Heart right ventricle (tissue), 16 donors: ENCODE measurements around the gene GRN. TPM values are rescaled to one million over a fixed set of nuclear protein-coding genes. Genes with fewer than 3 reads are reported as not detected.
A peak's percentile ranks its signal among the peaks of the same experiment; 100 is the strongest.

ENCODE experiments used
- ATAC-seq, 8 donors: fragments of 200-7000 bp; cut with Tn5 transposase; one replicate each; pipeline ENCODE4 v1.9.1; 2020; ENCODE audit warnings: mild to moderate bottlenecking in 8 of 8, moderate library complexity in 8 of 8, moderate number of reproducible peaks in 1 of 8
- DNase-seq, 2 donors: peaks; one replicate each; pipeline ENCODE4 v3.0.0-alpha.2; 2020
- H3K27ac ChIP-seq, 10 donors: fragments of 200-600 bp; sonication (generic) in 2 of 10; one replicate each; pipeline versions ENCODE4 v1.5.0 to v1.8.0; 2020 to 2022; ENCODE audit warnings: mild to moderate bottlenecking in 3 of 10
- H3K27me3 ChIP-seq, 7 donors: fragments of 200-600 bp; one replicate each; pipeline ENCODE4 v1.8.0; 2021 to 2022; ENCODE audit warnings: mild to moderate bottlenecking in 2 of 7
- H3K36me3 ChIP-seq, 9 donors: fragments of 200-600 bp; sonication (generic) in 1 of 9; one replicate each; pipeline versions ENCODE4 v1.5.0 to v1.8.0; 2020 to 2022; ENCODE audit warnings: mild to moderate bottlenecking in 2 of 9
- H3K4me1 ChIP-seq, 9 donors: fragments of 200-600 bp; sonication (generic) in 1 of 9; one replicate each; pipeline versions ENCODE4 v1.5.0 to v1.8.0; 2020 to 2022; ENCODE audit warnings: mild to moderate bottlenecking in 4 of 9
- H3K4me3 ChIP-seq, 10 donors: fragments of 200-600 bp; sonication (generic) in 2 of 10; one replicate each; pipeline versions ENCODE4 v1.5.0 to v1.8.0; 2020 to 2022; ENCODE audit warnings: mild to moderate bottlenecking in 7 of 10, moderate library complexity in 2 of 10
- H3K9me3 ChIP-seq, 11 donors: fragments of 200-600 bp in 10 of 11; sonication (generic) in 2 of 11; one replicate each; pipeline versions ENCODE4 v1.5.0 to v1.8.0; 2013 to 2022; ENCODE audit warnings: mild to moderate bottlenecking in 2 of 11, control low read depth in 1 of 11, moderate library complexity in 1 of 11
- WGBS, 2 donors: extraction: QIAGEN DNeasy Blood & Tissue Kit; methylation state at CpG; one replicate each; pipeline ENCODE4 v1.1.7; 2013; ENCODE audit warnings: inconsistent platforms in 1 of 2; 5-methylcytosine and 5-hydroxymethylcytosine counted together
- intact Hi-C, 10 donors: fragments of 100-400 bp; cut with DNase I; formaldehyde crosslinking; loops; one replicate each; pipeline versions ENCODE4 v1.11.1 to v1.14.2; 2022
- polyA plus RNA-seq, 2 donors: library from polyadenylated mRNA; stranded (reverse); fragments of 200-250 nt; gene quantifications; one replicate each; pipeline ENCODE4 v1.2.3, GENCODE V29; 2013
- total RNA-seq, 10 donors: library from RNA; stranded (reverse); fragmentation: NEBNext Ultra II Directional in 3 of 10; extraction: Animal tissue kit (Norgen Biotek cat#: 25700) in 3 of 10; gene quantifications; one replicate each; pipeline versions ENCODE4 v1.2.1 to v1.2.4, GENCODE V29; 2021 to 2023
- TF ChIP-seq, protein P1 (sequence below), 9 donors: fragments of 200-600 bp; sonication (generic) in 2 of 9; IDR thresholded peaks; one replicate each; pipeline versions ENCODE4 v1.5.0 to v1.8.0; 2021 to 2022; ENCODE audit warnings: antibody characterized with exemption in 9 of 9, mild to moderate bottlenecking in 5 of 9, moderate library complexity in 1 of 9
- donor health status: Arrhythmogenic right ventricular cardiomyopathy.
- donor health status: ischemic (EF 13 %, LVEDD 7.1; RV severe dilation, severe dysfunction).
- donor health status: healthy with polysubstance abuse.
- donor health status: DM: no; HTN: yes; CAD: no.
- donor health status: DM: no; HTN: no; CAD: no.
- donor health status: ischemic (EF 25% LVEDD 6.9; RV normal size, moderate dysfunction).
- donor health status: ischemic (EF 25% LVEDD 5.7; RV mildly dilated, moderate dysfunction).
- donor health status: healthy.
- donor health status: DM: yes; HTN: yes; CAD: no.
- donor health status: Ischemic cardiomyopathy.
- donor health status: ischemic (EF 35%, LVEDD 5.7; RV mildly dilated, moderate dysfunction).
- donor health status: nonischemic (EF 11% LVEDD 7.7; RV severe dilation, severe dysfunction).
- donor health status: DM: yes; HTN: yes; CAD: no.
- donor health status: PGD.
- donor health status: ischemic (EF 29% LVEDD 5.4; RV normal size, mild dysfunction).
- donor health status: nonischemic (EF 23%, LVEDD 6.1; RV moderate dilation, normal function).

The GRN gene
- total and polyA plus RNA-seq, 12 donors: 41.5 to 303 (median 148) TPM

DNA sequence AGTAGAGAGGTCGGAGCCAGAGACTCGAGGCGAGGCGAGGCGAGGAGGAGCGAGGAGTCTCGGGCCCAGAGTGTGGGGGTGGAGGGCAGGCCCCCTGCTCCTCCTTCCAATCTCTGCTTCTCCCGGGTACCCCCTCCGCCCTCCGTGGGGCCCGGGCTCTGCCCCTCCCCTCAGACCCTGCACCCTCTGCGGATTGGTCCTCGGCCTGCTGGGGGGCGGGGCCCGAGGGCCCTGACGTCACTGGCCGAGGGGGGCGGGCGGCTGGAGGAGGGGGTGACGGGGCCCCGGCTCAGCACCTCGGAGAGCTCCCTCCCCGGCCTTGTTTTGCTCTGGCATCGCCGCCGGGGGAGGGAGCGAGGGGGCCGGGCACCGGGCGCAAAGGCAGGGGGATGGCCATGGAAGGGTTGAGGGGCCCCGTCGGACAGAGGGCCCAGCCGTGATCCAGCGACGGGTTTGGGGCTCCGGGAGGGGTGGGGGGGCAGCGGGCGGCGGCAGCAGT, 36.7 kb upstream of the GRN start, which contains the start of gene RUNDC3A:
Gene RUNDC3A, plus strand, starts transcription at position 282 of the 499 bp plus-strand sequence. CDS start 232 bp downstream, outside the sequence.
- H3K27me3 ChIP-seq: peaks cover 0 to 54% (median 27%) of the 10 kb centered on the region in 7 donors
- H3K4me1 ChIP-seq: peaks cover 4 to 24% (median 17%) of the 10 kb centered on the region in 9 donors
- ATAC-seq (peak; percentile 96 to 99 (median 98)), DNase-seq (peak; percentile 89)
- 1% methylated on average over 29 to 38 of the region's 39 CpGs for WGBS, 2 donors
- TF ChIP-seq, protein P1, sequence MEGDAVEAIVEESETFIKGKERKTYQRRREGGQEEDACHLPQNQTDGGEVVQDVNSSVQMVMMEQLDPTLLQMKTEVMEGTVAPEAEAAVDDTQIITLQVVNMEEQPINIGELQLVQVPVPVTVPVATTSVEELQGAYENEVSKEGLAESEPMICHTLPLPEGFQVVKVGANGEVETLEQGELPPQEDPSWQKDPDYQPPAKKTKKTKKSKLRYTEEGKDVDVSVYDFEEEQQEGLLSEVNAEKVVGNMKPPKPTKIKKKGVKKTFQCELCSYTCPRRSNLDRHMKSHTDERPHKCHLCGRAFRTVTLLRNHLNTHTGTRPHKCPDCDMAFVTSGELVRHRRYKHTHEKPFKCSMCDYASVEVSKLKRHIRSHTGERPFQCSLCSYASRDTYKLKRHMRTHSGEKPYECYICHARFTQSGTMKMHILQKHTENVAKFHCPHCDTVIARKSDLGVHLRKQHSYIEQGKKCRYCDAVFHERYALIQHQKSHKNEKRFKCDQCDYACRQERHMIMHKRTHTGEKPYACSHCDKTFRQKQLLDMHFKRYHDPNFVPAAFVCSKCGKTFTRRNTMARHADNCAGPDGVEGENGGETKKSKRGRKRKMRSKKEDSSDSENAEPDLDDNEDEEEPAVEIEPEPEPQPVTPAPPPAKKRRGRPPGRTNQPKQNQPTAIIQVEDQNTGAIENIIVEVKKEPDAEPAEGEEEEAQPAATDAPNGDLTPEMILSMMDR (IDR thresholded peaks at IDR 0.05): no peak
- H3K9me3 ChIP-seq: no peaks in the 10 kb centered on the region
- peak within 1 kb of the TSS in 3 of 10 donors; percentile 26 to 53 (median 49) for H3K27ac ChIP-seq
- H3K36me3 ChIP-seq: no peaks in the 10 kb centered on the region
- intact Hi-C loops: loop anchor here in 1 of 10 donors (5.0 kb wide), 1 partner anchor 81 kb away; no protein-coding TSS in a partner anchor
- peak within 1 kb of the TSS; percentile 7 to 64 (median 52) for H3K4me3 ChIP-seq

DNA sequence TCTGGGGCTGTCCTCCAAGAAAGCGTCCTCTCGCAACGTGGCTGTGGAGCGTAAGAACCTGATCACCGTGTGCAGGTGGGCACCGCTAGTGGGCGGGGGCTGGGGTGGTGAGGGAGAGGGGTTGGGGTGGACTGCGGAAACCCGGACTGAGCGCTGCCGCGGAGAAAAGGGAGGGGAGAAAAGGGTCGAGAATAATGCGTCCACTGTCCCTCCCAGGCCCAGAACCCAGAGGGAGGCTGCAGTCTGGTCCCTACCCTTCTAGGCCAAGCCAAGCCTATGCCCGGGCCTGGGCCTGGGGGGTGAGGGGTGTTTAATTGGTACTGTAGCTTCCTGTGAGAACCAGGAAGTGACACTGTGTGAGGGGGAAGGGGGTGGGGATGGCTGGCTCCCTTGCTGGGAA, 36.2 kb upstream of the GRN start:
- TF ChIP-seq, protein P1 (IDR thresholded peaks at IDR 0.05): no peak
- Histone ChIP-seq H3K27ac (no peak overlapping the region), H3K36me3 (no peaks in the 10 kb centered on the region), H3K4me3 (peak overlapping the region in 9 of 10 donors; percentile 34 to 64 (median 53)), H3K4me1 (peaks cover 4 to 24% (median 17%) of the 10 kb centered on the region in 9 donors), H3K27me3 (peaks cover 0 to 59% (median 27%) of the 10 kb centered on the region in 7 donors), H3K9me3 (no peaks in the 10 kb centered on the region)
- WGBS, 2 donors: 1 to 2% methylated on average over 15 of the region's 15 CpGs
- DNase-seq (no peak), ATAC-seq (peak in 4 of 8 donors; percentile 4 to 14 (median 13))
- intact Hi-C loops: loop anchor here in 1 of 10 donors (5.0 kb wide), 1 partner anchor 82 kb away; no protein-coding TSS in a partner anchor

DNA sequence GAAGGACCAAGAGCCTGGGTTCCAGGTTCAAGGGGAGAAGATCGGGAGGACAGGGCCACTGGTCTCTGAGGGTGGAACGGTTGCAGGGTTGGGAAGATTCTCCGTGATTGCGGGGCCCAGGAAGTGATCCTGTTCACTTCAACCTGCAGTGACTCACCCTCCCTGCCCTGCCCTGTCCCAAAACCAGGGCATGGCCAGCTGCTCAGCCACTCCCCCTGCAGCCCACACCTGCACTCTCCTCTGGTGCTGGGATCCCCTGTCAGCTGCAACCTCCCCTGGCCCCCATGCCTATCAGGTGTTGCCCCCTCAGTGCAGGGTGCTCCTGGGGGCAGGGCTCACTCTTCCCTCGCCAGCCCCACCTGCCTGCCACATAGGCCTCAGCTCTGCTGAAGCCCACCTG, 35.6 kb upstream of the GRN start:
- 59 to 60% methylated on average over 5 of the region's 5 CpGs for WGBS, 2 donors
- ATAC-seq (no peak), DNase-seq (no peak)
- Histone ChIP-seq H3K4me1 (peaks cover 4 to 26% (median 18%) of the 10 kb centered on the region in 9 donors), H3K9me3 (no peaks in the 10 kb centered on the region), H3K27ac (no peak overlapping the region), H3K36me3 (no peaks in the 10 kb centered on the region), H3K27me3 (peaks cover 5 to 65% (median 28%) of the 10 kb centered on the region in 7 donors), H3K4me3 (no peak overlapping the region)
- TF ChIP-seq, protein P1 (IDR thresholded peaks at IDR 0.05): no peak
- intact Hi-C loops: loop anchor here in 1 of 10 donors (5.0 kb wide), 1 partner anchor 82 kb away; no protein-coding TSS in a partner anchor

DNA sequence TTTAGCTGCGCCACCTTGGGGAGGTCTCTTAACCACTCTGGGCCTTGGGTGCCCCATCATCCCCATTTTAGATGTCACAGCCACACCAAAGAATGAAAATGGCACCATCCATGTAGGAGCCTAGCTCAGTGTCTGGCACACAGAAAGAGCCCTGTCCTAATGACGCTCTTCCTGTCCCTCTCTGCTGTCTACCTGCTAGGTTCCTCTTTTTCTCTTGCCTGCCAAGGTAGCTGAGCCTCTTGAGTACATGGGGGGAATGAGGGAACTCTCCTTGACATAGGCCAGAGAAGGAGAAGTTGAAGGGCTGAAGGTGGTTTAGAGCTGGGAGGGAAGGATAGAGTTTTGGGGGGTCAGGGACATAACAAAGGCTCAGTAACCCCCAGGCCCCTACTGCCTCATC, 34.9 kb upstream of the GRN start:
- 88 to 93% methylated on average over 2 of the region's 2 CpGs for WGBS, 2 donors
- ATAC-seq (no peak), DNase-seq (no peak)
- Histone ChIP-seq H3K36me3 (no peaks in the 10 kb centered on the region), H3K9me3 (no peaks in the 10 kb centered on the region), H3K4me1 (peaks cover 8 to 32% (median 23%) of the 10 kb centered on the region in 9 donors), H3K27me3 (peaks cover 12 to 65% (median 30%) of the 10 kb centered on the region in 7 donors), H3K27ac (no peak overlapping the region), H3K4me3 (no peak overlapping the region)
- intact Hi-C loops: no loop called here
- TF ChIP-seq, protein P1 (IDR thresholded peaks at IDR 0.05): no peak
